ENCODE data around the gene CISH.

The CISH gene

DNA sequence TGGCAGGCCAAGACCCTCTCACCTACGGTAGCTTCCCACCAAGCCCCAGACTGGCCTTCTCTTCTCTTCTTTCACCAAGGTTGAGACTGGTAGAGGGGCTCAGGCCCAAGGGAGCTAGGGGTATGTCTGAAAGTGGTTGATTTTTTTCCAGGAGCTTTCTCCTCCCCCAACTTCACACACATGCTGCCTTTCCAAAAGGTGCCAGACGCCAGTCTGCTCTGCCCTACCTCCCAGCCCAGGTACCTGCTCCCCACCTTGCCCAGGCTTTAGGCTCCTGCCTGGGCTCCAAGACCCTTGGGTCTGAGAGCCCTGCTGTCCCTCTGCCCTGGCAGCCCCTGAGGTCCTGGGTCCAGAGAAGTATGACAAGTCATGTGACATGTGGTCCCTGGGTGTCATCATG is 33.8 kb upstream of the CISH start:
- no peak overlapping the region for H3K27ac ChIP-seq
- no peaks in the 10 kb centered on the region for H3K27me3 ChIP-seq (ENCODE audit: insufficient read depth, low read depth)
- TF ChIP-seq, protein P1, sequence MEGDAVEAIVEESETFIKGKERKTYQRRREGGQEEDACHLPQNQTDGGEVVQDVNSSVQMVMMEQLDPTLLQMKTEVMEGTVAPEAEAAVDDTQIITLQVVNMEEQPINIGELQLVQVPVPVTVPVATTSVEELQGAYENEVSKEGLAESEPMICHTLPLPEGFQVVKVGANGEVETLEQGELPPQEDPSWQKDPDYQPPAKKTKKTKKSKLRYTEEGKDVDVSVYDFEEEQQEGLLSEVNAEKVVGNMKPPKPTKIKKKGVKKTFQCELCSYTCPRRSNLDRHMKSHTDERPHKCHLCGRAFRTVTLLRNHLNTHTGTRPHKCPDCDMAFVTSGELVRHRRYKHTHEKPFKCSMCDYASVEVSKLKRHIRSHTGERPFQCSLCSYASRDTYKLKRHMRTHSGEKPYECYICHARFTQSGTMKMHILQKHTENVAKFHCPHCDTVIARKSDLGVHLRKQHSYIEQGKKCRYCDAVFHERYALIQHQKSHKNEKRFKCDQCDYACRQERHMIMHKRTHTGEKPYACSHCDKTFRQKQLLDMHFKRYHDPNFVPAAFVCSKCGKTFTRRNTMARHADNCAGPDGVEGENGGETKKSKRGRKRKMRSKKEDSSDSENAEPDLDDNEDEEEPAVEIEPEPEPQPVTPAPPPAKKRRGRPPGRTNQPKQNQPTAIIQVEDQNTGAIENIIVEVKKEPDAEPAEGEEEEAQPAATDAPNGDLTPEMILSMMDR (conservative IDR thresholded peaks at IDR 0.05; ENCODE audit: low read depth, low read length), result no peak
- no peaks in the 10 kb centered on the region for H3K36me3 ChIP-seq (ENCODE audit: insufficient read depth)
- H3K79me2 ChIP-seq (ENCODE audit: insufficient read depth, low read depth), result no peaks in the 10 kb centered on the region
- H3K4me2 ChIP-seq, result no peak overlapping the region
- no peak overlapping the region for H3K9ac ChIP-seq
- H2AFZ ChIP-seq (ENCODE audit: low read depth), result no peak overlapping the region
- no peaks in the 10 kb centered on the region for H3K4me1 ChIP-seq (ENCODE audit: low read depth, poor library complexity, severe bottlenecking)
- no peak overlapping the region for H3K4me3 ChIP-seq (IDR thresholded peaks at IDR 0.05; ENCODE audit: insufficient read depth, low read depth, low read length)
- no peaks in the 10 kb centered on the region for H4K20me1 ChIP-seq (ENCODE audit: insufficient read depth)

DNA sequence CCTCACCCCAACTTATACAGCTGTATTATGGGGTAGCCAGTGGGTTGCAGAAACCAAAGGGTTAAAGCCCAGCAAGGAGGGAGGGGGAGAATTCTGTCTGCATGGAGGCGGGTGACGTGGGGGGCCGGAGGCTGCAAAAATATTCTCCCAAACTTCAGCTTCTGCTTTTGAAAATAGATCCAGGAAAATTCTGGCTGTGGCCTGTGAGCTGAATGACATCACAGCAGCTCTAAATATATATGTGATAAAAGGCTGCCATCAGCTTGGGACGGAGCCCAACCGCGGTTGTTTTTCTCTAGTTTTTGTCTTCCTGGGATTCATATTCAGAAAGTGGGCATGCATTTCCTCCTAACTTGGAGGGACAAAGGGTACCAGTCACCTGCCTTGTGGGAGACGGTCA is 33.0 kb upstream of the CISH start:
- no peaks in the 10 kb centered on the region for H3K4me1 ChIP-seq (ENCODE audit: low read depth, poor library complexity, severe bottlenecking)
- H3K27me3 ChIP-seq (ENCODE audit: insufficient read depth, low read depth), result no peaks in the 10 kb centered on the region
- no peaks in the 10 kb centered on the region for H3K79me2 ChIP-seq (ENCODE audit: insufficient read depth, low read depth)
- no peaks in the 10 kb centered on the region for H4K20me1 ChIP-seq (ENCODE audit: insufficient read depth)
- H3K36me3 ChIP-seq (ENCODE audit: insufficient read depth), result no peaks in the 10 kb centered on the region
- no peak overlapping the region for H3K27ac ChIP-seq
- H3K4me2 ChIP-seq, result no peak overlapping the region
- H3K4me3 ChIP-seq (IDR thresholded peaks at IDR 0.05; ENCODE audit: insufficient read depth, low read depth, low read length), result no peak overlapping the region
- H2AFZ ChIP-seq (ENCODE audit: low read depth), result no peak overlapping the region
- no peak overlapping the region for H3K9ac ChIP-seq
- TF ChIP-seq, protein P1 (conservative IDR thresholded peaks at IDR 0.05; ENCODE audit: low read depth, low read length), result no peak

DNA sequence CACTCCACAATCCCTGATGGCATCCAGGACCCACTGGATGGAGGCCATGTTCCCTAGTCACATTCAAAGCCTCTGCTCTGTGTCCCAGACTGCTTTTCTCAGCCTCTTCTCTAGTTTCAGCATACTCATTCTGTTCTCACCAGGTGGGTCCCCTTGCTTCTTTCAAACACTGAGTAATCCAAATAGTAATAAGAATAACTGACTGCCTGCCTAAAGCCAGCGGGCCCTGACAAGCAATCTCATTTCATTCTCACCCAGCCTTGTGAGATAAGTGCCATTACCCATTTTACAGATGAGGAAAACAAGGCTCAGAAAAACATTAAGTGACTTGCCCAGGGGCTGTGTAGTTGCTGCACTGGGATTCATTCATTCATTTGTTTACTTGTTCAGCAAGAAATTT is 30.8 kb upstream of the CISH start:
- H3K27ac ChIP-seq, result no peak overlapping the region
- H3K9ac ChIP-seq, result no peak overlapping the region
- H3K4me3 ChIP-seq (IDR thresholded peaks at IDR 0.05; ENCODE audit: insufficient read depth, low read depth, low read length), result no peak overlapping the region
- H3K27me3 ChIP-seq (ENCODE audit: insufficient read depth, low read depth), result no peaks in the 10 kb centered on the region
- no peak overlapping the region for H2AFZ ChIP-seq (ENCODE audit: low read depth)
- H3K4me1 ChIP-seq (ENCODE audit: low read depth, poor library complexity, severe bottlenecking), result no peaks in the 10 kb centered on the region
- no peak overlapping the region for H3K4me2 ChIP-seq
- TF ChIP-seq, protein P1 (conservative IDR thresholded peaks at IDR 0.05; ENCODE audit: low read depth, low read length), result no peak
- no peaks in the 10 kb centered on the region for H4K20me1 ChIP-seq (ENCODE audit: insufficient read depth)
- no peaks in the 10 kb centered on the region for H3K79me2 ChIP-seq (ENCODE audit: insufficient read depth, low read depth)
- H3K36me3 ChIP-seq (ENCODE audit: insufficient read depth), result no peaks in the 10 kb centered on the region

DNA sequence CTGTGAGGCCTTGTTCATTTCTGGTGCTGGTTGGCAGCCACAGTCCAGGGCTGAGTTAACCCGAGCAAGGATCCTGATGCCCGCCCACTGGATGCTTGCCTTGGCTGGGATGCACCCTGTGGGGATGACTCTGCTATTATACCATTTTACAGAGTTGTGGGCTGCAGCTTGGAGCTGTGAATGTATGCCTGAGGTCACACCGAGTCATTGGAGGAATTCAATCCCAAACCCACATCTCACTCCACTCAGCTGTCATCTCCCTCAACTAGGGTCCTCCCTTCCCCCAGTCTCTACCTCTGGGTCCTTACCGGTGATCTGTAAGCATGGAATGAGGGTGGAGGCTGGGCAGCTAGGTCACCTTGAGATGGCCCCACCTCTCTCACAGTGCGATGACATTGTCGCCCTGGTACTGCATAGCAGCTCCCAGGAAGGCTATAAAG is 27.5 kb upstream of the CISH start:
- H3K4me1 ChIP-seq (ENCODE audit: low read depth, poor library complexity, severe bottlenecking), result no peaks in the 10 kb centered on the region
- H4K20me1 ChIP-seq (ENCODE audit: insufficient read depth), result no peaks in the 10 kb centered on the region
- H3K27me3 ChIP-seq (ENCODE audit: insufficient read depth, low read depth), result no peaks in the 10 kb centered on the region
- H3K4me2 ChIP-seq, result no peak overlapping the region
- no peak overlapping the region for H2AFZ ChIP-seq (ENCODE audit: low read depth)
- no peaks in the 10 kb centered on the region for H3K79me2 ChIP-seq (ENCODE audit: insufficient read depth, low read depth)
- H3K4me3 ChIP-seq (IDR thresholded peaks at IDR 0.05; ENCODE audit: insufficient read depth, low read depth, low read length), result no peak overlapping the region
- H3K36me3 ChIP-seq (ENCODE audit: insufficient read depth), result no peaks in the 10 kb centered on the region
- H3K27ac ChIP-seq, result no peak overlapping the region
- no peak overlapping the region for H3K9ac ChIP-seq
- TF ChIP-seq, protein P1 (conservative IDR thresholded peaks at IDR 0.05; ENCODE audit: low read depth, low read length), result no peak
